ENCODE measurements around the gene PRODH2.

- TF ChIP-seq POLR2A (IDR thresholded peaks at IDR 0.05; ENCODE audit: borderline replicate concordance, extremely low read depth, insufficient read depth, insufficient read length) (no peak), CEBPB (IDR thresholded peaks at IDR 0.05; ENCODE audit: low read depth) (no peak), SIN3A (IDR thresholded peaks at IDR 0.05; ENCODE audit: low read depth) (no peak), RAD21 (IDR thresholded peaks at IDR 0.05; ENCODE audit: low read depth) (no peak), CTCF (IDR thresholded peaks at IDR 0.05 in 2 of 3, conservative IDR thresholded peaks at IDR 0.05 in 1 of 3; ENCODE audit: borderline replicate concordance in 1 of 3, insufficient read depth in 1 of 3, low read depth in 2 of 3, low read length in 2 of 3) (no peak), EGR1 (IDR thresholded peaks at IDR 0.05; ENCODE audit: low read depth) (no peak)
Measured at GRCh38 chr19:35789978-35790944, 22.4 kb downstream of the PRODH2 start.
